A549 (cell line): ENCODE data around the gene STX8. TPM values are rescaled to one million over a fixed set of nuclear protein-coding genes. Genes with fewer than 3 reads are reported as not detected.
"Not testable (repeated sequence)": the region's sequence is repeated elsewhere in the genome, so short reads cannot be mapped to it uniquely, and the experiment has no call there.

Experiments used
- ATAC-seq, 2 experiments: fragments of 200-7000 bp in 1 of 2; fragments of >200 bp in 1 of 2; cut with Nextera tagmentation in 1 of 2; cut with Tn5 transposase in 1 of 2; 3 replicates each; pipeline versions ENCODE4 v1.8.0 to v1.9.1; 2018 to 2020; ENCODE audit warnings: mild to moderate bottlenecking in 1 of 2, moderate library complexity in 1 of 2
- CTCF ChIA-PET: fragments of 300-600 bp; sonication (Branson Sonifier 250); formaldehyde crosslinking; extraction: SDS; loops from one replicate; lab custom pipeline; 2021; ENCODE audit warnings: antibody characterized with exemption, inconsistent platforms; lab: Yijun Ruan, JAX
- POLR2A ChIA-PET: fragments of 350-600 bp; formaldehyde crosslinking; extraction: SDS; loops from one replicate; lab custom pipeline; 2021; ENCODE audit warnings: antibody characterized with exemption, inconsistent platforms; lab: Yijun Ruan, JAX
- DNase-seq, 2 experiments: peaks; one replicate each; pipeline versions ENCODE4 v3.0.0 to v3.0.0-alpha.2; 2011 to 2016; ENCODE audit warnings: low read depth in 1 of 2, low spot score in 1 of 2
- FAIRE-seq: peaks from 2 replicates; lab custom pipeline; 2011; peaks lifted over from hg19 to GRCh38; lab: Jason Lieb, UNC
- H3K27ac ChIP-seq, 2 experiments: fragments of >200 bp; sonication (Bioruptor Twin); formaldehyde crosslinking; 3 replicates each; pipeline ENCODE4 v1.5.1; 2016 to 2017
- H3K4me1 ChIP-seq: fragments of >200 bp; sonication (Bioruptor Twin); formaldehyde crosslinking; 3 replicates; pipeline ENCODE4 v1.6.1; 2016
- H3K4me2 ChIP-seq: fragments of >200 bp; sonication (Bioruptor Twin); formaldehyde crosslinking; 3 replicates; pipeline ENCODE4 v1.6.1; 2016
- H3K4me3 ChIP-seq: fragments of >200 bp; sonication (Bioruptor Twin); formaldehyde crosslinking; 3 replicates; pipeline ENCODE4 v1.5.1; 2016
- H3K9me3 ChIP-seq: fragments of >200 bp; sonication (Bioruptor Twin); formaldehyde crosslinking; 3 replicates; pipeline ENCODE4 v1.6.1; 2016
- CBX2 ChIP-seq: fragments of 200-600 bp; sonication (generic); IDR thresholded peaks from 2 replicates; pipeline ENCODE4 v1.6.1; 2016; ENCODE audit warnings: low read depth, mild to moderate bottlenecking, borderline replicate concordance
- CHD2 ChIP-seq: fragments of 150-350 bp; IDR thresholded peaks from 2 replicates; pipeline ENCODE4 v1.6.1; 2014; ENCODE audit warnings: low read length; ENCODE audit not compliant: partially characterized antibody
- CHD4 ChIP-seq: fragments of 200-600 bp; sonication (generic); IDR thresholded peaks from 2 replicates; pipeline ENCODE4 v1.6.1; 2016; ENCODE audit warnings: antibody characterized with exemption, mild to moderate bottlenecking, borderline replicate concordance
- CTCF ChIP-seq: fragments of >200 bp; sonication (Bioruptor Twin); formaldehyde crosslinking; IDR thresholded peaks from 3 replicates; pipeline ENCODE4 v1.5.1; 2016
- FOSB ChIP-seq: fragments of 250-450 bp; sonication (Bioruptor Pico); IDR thresholded peaks from 2 replicates; pipeline ENCODE4 v1.5.0; 2020; ENCODE audit warnings: mild to moderate bottlenecking, moderate library complexity
- FOXS1 ChIP-seq: fragments of 250-450 bp; sonication (Bioruptor Pico); IDR thresholded peaks from 2 replicates; pipeline ENCODE4 v1.5.0; 2020; ENCODE audit warnings: mild to moderate bottlenecking, moderate library complexity
- GATA3 ChIP-seq: IDR thresholded peaks from 2 replicates; pipeline ENCODE4 v1.6.1; 2012; ENCODE audit warnings: borderline replicate concordance
- HES2 ChIP-seq: fragments of >200 bp; sonication (Bioruptor Twin); formaldehyde crosslinking; IDR thresholded peaks from 2 replicates; pipeline ENCODE4 v1.6.1; 2016
- HEYL ChIP-seq: fragments of 250-450 bp; sonication (Bioruptor Pico); IDR thresholded peaks from 2 replicates; pipeline ENCODE4 v1.8.0; 2021; ENCODE audit warnings: mild to moderate bottlenecking, moderate library complexity
- HMGXB4 ChIP-seq: fragments of 250-450 bp; sonication (Bioruptor Pico); IDR thresholded peaks from 2 replicates; pipeline ENCODE4 v1.5.0; 2021; ENCODE audit warnings: mild to moderate bottlenecking, moderate library complexity, borderline replicate concordance
- MAFK ChIP-seq: fragments of 450-650 bp; IDR thresholded peaks from 2 replicates; pipeline ENCODE4 v1.6.1; 2014; ENCODE audit not compliant: partially characterized antibody
- NR3C1 ChIP-seq: fragments of >200 bp; sonication (Bioruptor Twin); formaldehyde crosslinking; IDR thresholded peaks from 3 replicates; pipeline ENCODE4 v1.6.1; 2017
- RAD21 ChIP-seq, 2 experiments: fragments of >200 bp in 1 of 2; sonication (Bioruptor Twin) in 1 of 2; formaldehyde crosslinking in 1 of 2; IDR thresholded peaks in 1 of 2; conservative IDR thresholded peaks in 1 of 2; 2 replicates in 1 of 2; 3 replicates in 1 of 2; pipeline ENCODE4 v1.6.1; 2012 to 2018; ENCODE audit warnings: inconsistent platforms in 1 of 2
- RCOR1 ChIP-seq: fragments of 150-350 bp; IDR thresholded peaks from 2 replicates; pipeline ENCODE4 v1.6.1; 2014; ENCODE audit warnings: antibody characterized with exemption, low read length, low read depth
- SREBF2 ChIP-seq: fragments of 450-650 bp; IDR thresholded peaks from 2 replicates; pipeline ENCODE4 v1.6.1; 2014; ENCODE audit warnings: mild to moderate bottlenecking, moderate library complexity
- TFCP2L1 ChIP-seq: fragments of 250-450 bp; sonication (Bioruptor Pico); IDR thresholded peaks from 2 replicates; pipeline ENCODE4 v1.5.0; 2021; ENCODE audit warnings: mild to moderate bottlenecking
- TP53 ChIP-seq: fragments of 250-450 bp; sonication (Bioruptor Pico); IDR thresholded peaks from 2 replicates; pipeline ENCODE4 v1.5.0; 2021; ENCODE audit warnings: mild to moderate bottlenecking, moderate library complexity
- ZFP36 ChIP-seq: fragments of 450-650 bp; IDR thresholded peaks from 2 replicates; pipeline ENCODE4 v1.6.1; 2014; ENCODE audit warnings: borderline replicate concordance; ENCODE audit not compliant: partially characterized antibody
- ZSCAN20 ChIP-seq: fragments of 250-450 bp; sonication (Bioruptor Pico); IDR thresholded peaks from 2 replicates; pipeline ENCODE4 v1.8.0; 2022; ENCODE audit warnings: mild to moderate bottlenecking, moderate library complexity
- WGBS: methylation state at CpG from one replicate; pipeline ENCODE4 v1.1.6; 2017; ENCODE audit errors: missing lambda C conversion rate; 5-methylcytosine and 5-hydroxymethylcytosine counted together
- polyA plus RNA-seq, 4 experiments: library from polyadenylated mRNA; depleted of rRNA in 3 of 4; stranded (reverse); fragments of >200 nt; fragmentation: RNase III in 1 of 4; extraction: RNeasy Plus Mini Kit Qiagen cat#74134 plus additional on column Dnase treatment in 1 of 4; gene quantifications; 2 replicates in 3 of 4; 3 replicates in 1 of 4; pipeline ENCODE4 v1.2.3, GENCODE V29; 2011 to 2017
- TF ChIP-seq, protein P1 (sequence below): fragments of 150-350 bp; IDR thresholded peaks from 2 replicates; pipeline ENCODE4 v1.6.1; 2014; ENCODE audit warnings: low read depth, mild to moderate bottlenecking, low read length

The STX8 gene
- polyA plus RNA-seq, 2 of the 4 experiments (the other 2 are of a cell fraction), result 93.6 to 168 TPM

DNA sequence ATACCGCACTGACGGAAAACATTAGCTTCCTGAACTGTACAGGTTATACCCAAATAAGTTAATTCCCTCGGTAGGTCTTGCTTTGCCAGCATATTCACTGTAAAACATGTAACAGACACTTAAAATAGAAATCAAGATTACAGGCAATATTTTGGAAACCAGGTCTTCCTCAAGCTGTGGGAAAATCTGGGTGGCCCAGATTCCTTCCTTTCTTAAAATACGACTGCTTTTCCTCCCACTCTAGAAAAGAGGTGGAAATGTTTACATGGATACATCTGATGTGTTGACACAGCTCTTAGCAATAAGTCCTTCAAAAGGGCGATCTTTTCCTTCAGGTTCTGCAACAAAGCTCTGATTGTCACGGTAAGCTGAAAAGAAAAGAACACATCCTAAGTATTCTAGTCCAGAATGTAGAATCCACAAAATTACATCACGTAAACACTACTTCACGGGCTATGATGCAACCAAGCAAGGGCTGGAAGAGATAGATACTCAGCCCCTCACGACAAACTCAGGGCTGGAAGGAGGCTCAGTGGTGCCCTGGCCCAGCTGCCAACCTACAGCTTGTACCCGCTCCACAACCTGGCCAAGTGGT, 18.4 kb downstream of the STX8 start:
- H3K4me2 ChIP-seq, result no peak overlapping the region
- ChIA-PET POLR2A (interaction anchor here (0.5 kb wide), 1 partner anchor 112 kb away, joined by 7 read pairs; no protein-coding TSS in a partner anchor), CTCF (interaction anchor here (0.6 to 1.5 kb wide), 6 partner anchors 8 to 667 kb away, joined by 3 to 6 read pairs (median 3); partner anchors contain the start of gene STX8)
- no peaks in the 10 kb centered on the region for H3K9me3 ChIP-seq
- H3K4me1 ChIP-seq, result peaks cover 3% of the 10 kb centered on the region; the same call in 1 of the 3 replicates
- no peak for DNase-seq
- FAIRE-seq, result no peak
- no peak for ATAC-seq
- 78% methylated on average over 10 of the region's 10 CpGs for WGBS
- H3K27ac ChIP-seq, result no peak overlapping the region
- H3K4me3 ChIP-seq, result no peak overlapping the region
- TF ChIP-seq CHD2 (no peak), HES2 (no peak), FOSB (CRISPR knock-in tag) (no peak), ZSCAN20 (CRISPR knock-in tag) (no peak), TP53 (CRISPR knock-in tag) (no peak), MAFK (no peak), SREBF2 (no peak), ZFP36 (no peak), HMGXB4 (no peak), CHD4 (no peak), CBX2 (no peak), TFCP2L1 (CRISPR knock-in tag) (no peak), NR3C1 (no peak), RCOR1 (no peak), FOXS1 (no peak), GATA3 (no peak), HEYL (CRISPR knock-in tag) (no peak)
- TF ChIP-seq, protein P1, sequence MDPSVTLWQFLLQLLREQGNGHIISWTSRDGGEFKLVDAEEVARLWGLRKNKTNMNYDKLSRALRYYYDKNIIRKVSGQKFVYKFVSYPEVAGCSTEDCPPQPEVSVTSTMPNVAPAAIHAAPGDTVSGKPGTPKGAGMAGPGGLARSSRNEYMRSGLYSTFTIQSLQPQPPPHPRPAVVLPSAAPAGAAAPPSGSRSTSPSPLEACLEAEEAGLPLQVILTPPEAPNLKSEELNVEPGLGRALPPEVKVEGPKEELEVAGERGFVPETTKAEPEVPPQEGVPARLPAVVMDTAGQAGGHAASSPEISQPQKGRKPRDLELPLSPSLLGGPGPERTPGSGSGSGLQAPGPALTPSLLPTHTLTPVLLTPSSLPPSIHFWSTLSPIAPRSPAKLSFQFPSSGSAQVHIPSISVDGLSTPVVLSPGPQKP, result no peak

DNA sequence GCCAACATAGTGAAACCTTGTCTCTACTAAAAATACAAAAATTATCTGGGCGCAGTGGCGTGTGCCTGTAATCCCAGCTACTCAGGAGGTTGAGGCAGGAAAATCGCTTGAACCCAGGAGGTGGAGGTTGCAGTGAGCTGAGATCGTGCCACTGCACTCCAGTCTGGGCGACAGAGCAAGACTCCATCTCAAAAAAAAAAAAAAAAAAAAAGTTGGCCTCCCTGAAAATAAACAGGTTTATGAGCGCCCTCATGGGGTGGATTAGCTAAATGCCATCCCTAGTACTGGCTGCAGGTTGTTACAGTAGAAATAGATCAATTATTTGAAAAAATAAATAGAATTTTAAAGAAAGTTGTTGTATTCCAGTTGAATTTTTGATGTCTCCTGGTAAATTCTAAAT, 20.9 kb downstream of the STX8 start:
- POLR2A ChIA-PET, result interaction anchor here (0.6 kb wide), 1 partner anchor 22 kb away, joined by 4 read pairs; no protein-coding TSS in a partner anchor
- DNase-seq (peak; percentile 67 to 71), ATAC-seq (peak; percentile 54 to 82; a peak in 4 of 6 replicates)
- 43% methylated on average over 6 of the region's 6 CpGs for WGBS
- H3K9me3 ChIP-seq, FAIRE-seq, H3K4me1 ChIP-seq, H3K27ac ChIP-seq, H3K4me3 ChIP-seq, H3K4me2 ChIP-seq: not testable (repeated sequence)
- peak; percentile 59 for TF ChIP-seq CTCF
- peak; percentile 52 to 64 for TF ChIP-seq RAD21 (conservative IDR thresholded peaks at IDR 0.05 in 1 of 2, IDR thresholded peaks at IDR 0.05 in 1 of 2)
- CTCF ChIA-PET, result interaction anchor here (0.6 to 3.8 kb wide), 26 partner anchors 8 to 672 kb away, joined by 3 to 18 read pairs (median 4); partner anchors contain the start of genes CFAP52 and STX8
